ENCODE data around the gene KLHL25.

KLHL25 gene

GRCh38 chr15:85767785-85768529 lies 26.8 kb downstream of the KLHL25 start:
- TF ChIP-seq, protein P1, sequence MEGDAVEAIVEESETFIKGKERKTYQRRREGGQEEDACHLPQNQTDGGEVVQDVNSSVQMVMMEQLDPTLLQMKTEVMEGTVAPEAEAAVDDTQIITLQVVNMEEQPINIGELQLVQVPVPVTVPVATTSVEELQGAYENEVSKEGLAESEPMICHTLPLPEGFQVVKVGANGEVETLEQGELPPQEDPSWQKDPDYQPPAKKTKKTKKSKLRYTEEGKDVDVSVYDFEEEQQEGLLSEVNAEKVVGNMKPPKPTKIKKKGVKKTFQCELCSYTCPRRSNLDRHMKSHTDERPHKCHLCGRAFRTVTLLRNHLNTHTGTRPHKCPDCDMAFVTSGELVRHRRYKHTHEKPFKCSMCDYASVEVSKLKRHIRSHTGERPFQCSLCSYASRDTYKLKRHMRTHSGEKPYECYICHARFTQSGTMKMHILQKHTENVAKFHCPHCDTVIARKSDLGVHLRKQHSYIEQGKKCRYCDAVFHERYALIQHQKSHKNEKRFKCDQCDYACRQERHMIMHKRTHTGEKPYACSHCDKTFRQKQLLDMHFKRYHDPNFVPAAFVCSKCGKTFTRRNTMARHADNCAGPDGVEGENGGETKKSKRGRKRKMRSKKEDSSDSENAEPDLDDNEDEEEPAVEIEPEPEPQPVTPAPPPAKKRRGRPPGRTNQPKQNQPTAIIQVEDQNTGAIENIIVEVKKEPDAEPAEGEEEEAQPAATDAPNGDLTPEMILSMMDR (IDR thresholded peaks at IDR 0.05; ENCODE audit: low read depth, low read length, missing control alignments): no peak
- no peak for DNase-seq (ENCODE audit: low read depth)
- in situ Hi-C loops (cut with HindIII; ENCODE audit: low sequenced_read_pairs): no loop called here
- H3K4me3 ChIP-seq (ENCODE audit: low read depth, low read length): no peak overlapping the region

GRCh38 chr15:85766001-85766831 lies 28.5 kb downstream of the KLHL25 start:
- no peak overlapping the region for H3K4me3 ChIP-seq (ENCODE audit: low read depth, low read length)
- DNase-seq (ENCODE audit: low read depth): no peak
- TF ChIP-seq, protein P1 (IDR thresholded peaks at IDR 0.05; ENCODE audit: low read depth, low read length, missing control alignments): no peak
- in situ Hi-C loops (cut with HindIII; ENCODE audit: low sequenced_read_pairs): no loop called here

GRCh38 chr15:85764649-85765277 lies 30.0 kb downstream of the KLHL25 start:
- in situ Hi-C loops (cut with HindIII; ENCODE audit: low sequenced_read_pairs): no loop called here
- TF ChIP-seq, protein P1 (IDR thresholded peaks at IDR 0.05; ENCODE audit: low read depth, low read length, missing control alignments): no peak

GRCh38 chr15:85763673-85764633 lies 30.8 kb downstream of the KLHL25 start:
- DNase-seq (ENCODE audit: low read depth): no peak
- in situ Hi-C loops (cut with HindIII; ENCODE audit: low sequenced_read_pairs): no loop called here
- TF ChIP-seq, protein P1 (IDR thresholded peaks at IDR 0.05; ENCODE audit: low read depth, low read length, missing control alignments): no peak

More at GRCh38 chr15:85764649-85765277, 30.0 kb downstream of the KLHL25 start:
- DNase-seq (ENCODE audit: low read depth): no peak
- H3K4me3 ChIP-seq (ENCODE audit: low read depth, low read length): no peak overlapping the region

DNA sequence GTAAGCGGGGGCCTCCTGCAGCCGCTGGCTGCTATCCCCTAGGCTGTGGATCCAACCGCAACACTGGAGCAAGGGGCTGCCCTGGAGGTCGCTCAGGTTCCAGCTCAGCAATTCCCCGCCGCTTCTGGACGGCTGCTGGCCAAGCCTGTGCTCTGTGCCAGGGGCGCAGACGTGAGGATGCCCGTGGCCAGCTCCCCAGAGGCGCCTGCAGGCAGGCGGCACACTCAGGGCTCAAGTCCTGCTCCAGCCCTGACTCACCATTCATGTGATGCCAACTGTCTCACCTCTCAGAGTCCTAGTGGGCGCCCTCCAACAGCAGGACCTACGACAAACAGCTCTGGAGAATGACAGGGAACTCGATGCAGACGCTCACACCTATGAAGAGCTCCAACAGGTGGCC lies 31.6 kb downstream of the KLHL25 start:
- no peak for DNase-seq (ENCODE audit: low read depth)
- H3K4me3 ChIP-seq (ENCODE audit: low read depth, low read length): no peak overlapping the region
- in situ Hi-C loops (cut with HindIII; ENCODE audit: low sequenced_read_pairs): no loop called here
- TF ChIP-seq, protein P1 (IDR thresholded peaks at IDR 0.05; ENCODE audit: low read depth, low read length, missing control alignments): no peak

More at GRCh38 chr15:85763673-85764633, 30.8 kb downstream of the KLHL25 start:
- no peak overlapping the region for H3K4me3 ChIP-seq (ENCODE audit: low read depth, low read length)
